Right lung (tissue), 10 donors: ENCODE results near the gene CDCP1. TPM values are rescaled to one million over a fixed set of nuclear protein-coding genes. Genes with fewer than 3 reads are reported as not detected.

Experiments
- DNase-seq, 2 donors: peaks; one replicate each; pipeline ENCODE4 v3.0.0-alpha.2; 2013
- long read RNA-seq, 8 donors: transcript quantifications; one replicate each; lab custom pipeline, GENCODE V29; 2026
- polyA plus RNA-seq, 5 donors: library from polyadenylated mRNA; unstranded; fragments of 120-200 nt; gene quantifications; one replicate each; pipeline versions ENCODE4 v1.2.1 to v1.2.3, GENCODE V29; 2013; ENCODE audit warnings: inconsistent platforms in 1 of 5, low replicate concordance in 1 of 5; ENCODE audit not compliant: insufficient read length in 5 of 5, insufficient read depth in 1 of 5

Gene CDCP1
- under 1 TPM; 0.30 to 0.57 (median 0.42) TPM for polyA plus RNA-seq
- long read RNA-seq, donor 1 = 0 reads
- long read RNA-seq, donor 2 = 0 reads
- long read RNA-seq, donor 3 = 0 reads
- long read RNA-seq, donor 4 = 0 reads
- long read RNA-seq, donor 5 = 0 reads
- long read RNA-seq, donor 6 = 0 reads
- long read RNA-seq, donor 7 = 0 reads
- long read RNA-seq, donor 8 = 0 reads

GRCh38 chr3:45145681-45146614, at the start of gene CDCP1:
Gene CDCP1 (minus strand): TSS chr3:45146378. CDS start chr3:45146287, 91 bp downstream.
- DNase-seq = no peak

- no peak for DNase-seq
Observed at GRCh38 chr3:45194791-45195190, 48.6 kb upstream of the CDCP1 start.

GRCh38 chr3:45191924-45192417, 45.8 kb upstream of the CDCP1 start:
- DNase-seq = no peak

GRCh38 chr3:45191424-45191823, 45.2 kb upstream of the CDCP1 start:
- DNase-seq = no peak

- peak; percentile 44 to 59 for DNase-seq
Observed at GRCh38 chr3:45188719-45189659, 42.8 kb upstream of the CDCP1 start.

- no peak for DNase-seq
Observed at GRCh38 chr3:45187694-45188141, 41.5 kb upstream of the CDCP1 start.

GRCh38 chr3:45186871-45187270, 40.7 kb upstream of the CDCP1 start:
- no peak for DNase-seq

- DNase-seq = no peak
Observed at GRCh38 chr3:45185461-45185860, 39.3 kb upstream of the CDCP1 start.

GRCh38 chr3:45185052-45185451, 38.9 kb upstream of the CDCP1 start:
- no peak for DNase-seq

- no peak for DNase-seq
Observed at GRCh38 chr3:45183872-45184262, 37.7 kb upstream of the CDCP1 start.

- DNase-seq = no peak
Observed at GRCh38 chr3:45182915-45183871, 37.0 kb upstream of the CDCP1 start.

GRCh38 chr3:45181496-45181895, 35.3 kb upstream of the CDCP1 start:
- no peak for DNase-seq

GRCh38 chr3:45180899-45181298, 34.7 kb upstream of the CDCP1 start:
- DNase-seq = no peak

- no peak for DNase-seq
Observed at GRCh38 chr3:45180051-45180450, 33.9 kb upstream of the CDCP1 start.

GRCh38 chr3:45179163-45179562, 33.0 kb upstream of the CDCP1 start:
- no peak for DNase-seq

- DNase-seq = no peak
Observed at GRCh38 chr3:45178183-45179023, 32.2 kb upstream of the CDCP1 start.

- no peak for DNase-seq
Observed at GRCh38 chr3:45176912-45177311, 30.7 kb upstream of the CDCP1 start.

GRCh38 chr3:45174234-45174633, 28.1 kb upstream of the CDCP1 start:
- DNase-seq = no peak

GRCh38 chr3:45173776-45174175, 27.6 kb upstream of the CDCP1 start:
- DNase-seq = no peak

GRCh38 chr3:45171283-45171682, 25.1 kb upstream of the CDCP1 start:
- DNase-seq = no peak
